OCI-LY7 (cell line): ENCODE results near the gene DENND10.

Source experiments
- CTCF ChIP-seq: fragments of 200-600 bp; sonication (generic); conservative IDR thresholded peaks from 2 replicates; pipeline ENCODE4 v1.5.1; 2014; ENCODE audit warnings: mild to moderate bottlenecking, antibody characterized with exemption, low read length, moderate library complexity, mixed read lengths
- EZH2phosphoT487 ChIP-seq: fragments of 200-600 bp; sonication (generic); IDR thresholded peaks from 2 replicates; pipeline ENCODE4 v1.6.1; 2018; ENCODE audit warnings: low read depth, borderline replicate concordance, mild to moderate bottlenecking, mixed run types, antibody characterized with exemption, low read length, moderate library complexity, mixed read lengths

- TF ChIP-seq CTCF (no peak), EZH2phosphoT487 (no peak)
These were observed 25.3 kb upstream of the DENND10 start for GRCh38 chr10:119078422-119079179.
